Measurements from ENCODE around the gene INSIG1.

GRCh38 chr7:155270861-155271260 lies 26.8 kb upstream of the INSIG1 start:
- no peak for TF ChIP-seq CTCF (IDR thresholded peaks at IDR 0.05; ENCODE audit: low read length)
- TF ChIP-seq EZH2 (IDR thresholded peaks at IDR 0.05; ENCODE audit: borderline replicate concordance, low read length) = no peak
